ENCODE measurements around the gene TRIO.

DNA sequence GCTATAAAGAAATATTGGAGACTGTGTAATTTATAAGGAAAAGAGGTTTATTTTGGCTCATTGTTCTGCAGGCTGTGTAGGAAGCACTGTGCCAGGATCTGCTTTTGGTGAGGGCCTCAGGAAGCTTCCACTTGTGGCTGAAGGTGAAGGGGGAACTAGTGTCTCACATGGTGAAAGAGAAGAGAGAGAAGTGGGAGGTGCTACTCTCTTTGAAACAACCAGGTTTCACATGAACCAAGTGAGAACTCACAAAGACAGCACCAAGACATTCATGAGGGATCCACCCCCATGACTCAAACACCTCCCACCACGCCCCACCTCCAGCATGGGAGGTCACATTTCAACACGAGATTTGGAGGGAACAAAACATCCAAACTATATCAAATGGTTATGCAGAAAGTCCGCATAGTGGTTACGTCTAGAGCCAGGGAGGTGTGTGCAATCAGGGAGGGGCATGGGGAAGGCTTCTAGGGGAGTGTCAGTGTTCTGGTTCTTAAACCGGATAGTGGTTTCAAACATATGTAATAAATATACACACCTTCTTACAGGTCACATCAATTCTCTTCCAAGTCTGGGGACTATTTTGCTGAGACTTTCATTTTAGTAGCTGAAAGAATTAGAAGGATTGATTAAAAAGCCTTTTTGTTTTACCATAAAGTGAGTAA, 113.0 kb downstream of the TRIO start:
- no peak for TF ChIP-seq EZH2 (IDR thresholded peaks at IDR 0.05; ENCODE audit: borderline replicate concordance)
- TF ChIP-seq, protein P1, sequence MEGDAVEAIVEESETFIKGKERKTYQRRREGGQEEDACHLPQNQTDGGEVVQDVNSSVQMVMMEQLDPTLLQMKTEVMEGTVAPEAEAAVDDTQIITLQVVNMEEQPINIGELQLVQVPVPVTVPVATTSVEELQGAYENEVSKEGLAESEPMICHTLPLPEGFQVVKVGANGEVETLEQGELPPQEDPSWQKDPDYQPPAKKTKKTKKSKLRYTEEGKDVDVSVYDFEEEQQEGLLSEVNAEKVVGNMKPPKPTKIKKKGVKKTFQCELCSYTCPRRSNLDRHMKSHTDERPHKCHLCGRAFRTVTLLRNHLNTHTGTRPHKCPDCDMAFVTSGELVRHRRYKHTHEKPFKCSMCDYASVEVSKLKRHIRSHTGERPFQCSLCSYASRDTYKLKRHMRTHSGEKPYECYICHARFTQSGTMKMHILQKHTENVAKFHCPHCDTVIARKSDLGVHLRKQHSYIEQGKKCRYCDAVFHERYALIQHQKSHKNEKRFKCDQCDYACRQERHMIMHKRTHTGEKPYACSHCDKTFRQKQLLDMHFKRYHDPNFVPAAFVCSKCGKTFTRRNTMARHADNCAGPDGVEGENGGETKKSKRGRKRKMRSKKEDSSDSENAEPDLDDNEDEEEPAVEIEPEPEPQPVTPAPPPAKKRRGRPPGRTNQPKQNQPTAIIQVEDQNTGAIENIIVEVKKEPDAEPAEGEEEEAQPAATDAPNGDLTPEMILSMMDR (IDR thresholded peaks at IDR 0.05; ENCODE audit: poor library complexity), result no peak
- TF ChIP-seq EZH2phosphoT487 (IDR thresholded peaks at IDR 0.05; ENCODE audit: low read depth, severe bottlenecking, unreplicated experiment), result no peak
